GM21576 (cell line): ENCODE results near the gene PIKFYVE.
"Not testable (repeated sequence)": the region's sequence is repeated elsewhere in the genome, so short reads cannot be mapped to it uniquely, and the experiment has no call there.

Experiments used
- ATAC-seq: cut with Tn5 transposase; IDR thresholded peaks from one replicate; pipeline ENCODE4 v1.9.1; 2021; ENCODE audit warnings: mild to moderate bottlenecking, moderate library complexity; ENCODE audit not compliant: unreplicated experiment

The PIKFYVE gene

GRCh38 chr2:208300847-208301618, 35.0 kb downstream of the PIKFYVE start:
- ATAC-seq = no peak

- ATAC-seq = no peak
Measured at GRCh38 chr2:208304157-208304556, 38.1 kb downstream of the PIKFYVE start.

- ATAC-seq = no peak
Measured at GRCh38 chr2:208304695-208305094, 38.6 kb downstream of the PIKFYVE start.

GRCh38 chr2:208306291-208306690, 40.2 kb downstream of the PIKFYVE start:
- ATAC-seq = no peak

GRCh38 chr2:208311321-208311720, 45.3 kb downstream of the PIKFYVE start:
- ATAC-seq = peak; percentile 50

GRCh38 chr2:208311954-208312353, 45.9 kb downstream of the PIKFYVE start:
- peak; percentile 48 for ATAC-seq

GRCh38 chr2:208315081-208315788, 49.2 kb downstream of the PIKFYVE start:
- ATAC-seq = peak; percentile 66

- ATAC-seq = no peak
Measured at GRCh38 chr2:208318127-208318526, 52.1 kb downstream of the PIKFYVE start.

- ATAC-seq = no peak
Measured at GRCh38 chr2:208319391-208319790, 53.3 kb downstream of the PIKFYVE start.

- peak; percentile 94 for ATAC-seq
Measured at GRCh38 chr2:208320686-208321085, 54.6 kb downstream of the PIKFYVE start.

- ATAC-seq = no peak
Measured at GRCh38 chr2:208326016-208326415, 60.0 kb downstream of the PIKFYVE start.

- ATAC-seq = no peak
Measured at GRCh38 chr2:208329485-208329884, 63.4 kb downstream of the PIKFYVE start.

GRCh38 chr2:208334230-208334629, 68.2 kb downstream of the PIKFYVE start:
- ATAC-seq = no peak

GRCh38 chr2:208346756-208347155, 80.7 kb downstream of the PIKFYVE start:
- ATAC-seq = no peak

GRCh38 chr2:208350610-208351009, 84.6 kb downstream of the PIKFYVE start:
- no peak for ATAC-seq

- ATAC-seq = no peak
Measured at GRCh38 chr2:208352644-208353567, 86.9 kb downstream of the PIKFYVE start.

GRCh38 chr2:208354964-208355381, 88.9 kb downstream of the PIKFYVE start:
- ATAC-seq = no peak

- ATAC-seq = not testable (repeated sequence)
Measured at GRCh38 chr2:208356420-208356819, 90.4 kb downstream of the PIKFYVE start.

- ATAC-seq = no peak
Measured at GRCh38 chr2:208356846-208357574, 91.0 kb downstream of the PIKFYVE start.
